Skeletal muscle satellite cell (primary cell): ENCODE data around the gene RNF217.
"Not testable (repeated sequence)": the region's sequence is repeated elsewhere in the genome, so short reads cannot be mapped to it uniquely, and the experiment has no call there.

Experiments used
- H3K27me3 ChIP-seq: 2 replicates; pipeline ENCODE4 v1.7.0; 2013; ENCODE audit warnings: low read length; ENCODE audit not compliant: control insufficient read depth, insufficient read depth
- H3K36me3 ChIP-seq: 2 replicates; pipeline ENCODE4 v1.7.0; 2013; ENCODE audit warnings: mild to moderate bottlenecking, control low read depth, low read length; ENCODE audit not compliant: insufficient read depth
- H3K4me1 ChIP-seq: 2 replicates; pipeline ENCODE4 v1.7.0; 2013; ENCODE audit warnings: low read length; ENCODE audit not compliant: control insufficient read depth, insufficient read depth
- H3K4me2 ChIP-seq: 2 replicates; pipeline ENCODE4 v1.7.0; 2013; ENCODE audit warnings: mild to moderate bottlenecking, low read length
- H3K4me3 ChIP-seq: 2 replicates; pipeline ENCODE4 v1.7.0; 2013; ENCODE audit warnings: low read length
- H3K9ac ChIP-seq: 2 replicates; pipeline ENCODE4 v1.7.0; 2013; ENCODE audit warnings: mild to moderate bottlenecking, low read depth, low read length, moderate library complexity
- H3K9me3 ChIP-seq: replicated peaks from 2 replicates; pipeline ENCODE4 v1.7.0; 2013; ENCODE audit warnings: mild to moderate bottlenecking, control low read depth, low read length

RNF217 gene

DNA sequence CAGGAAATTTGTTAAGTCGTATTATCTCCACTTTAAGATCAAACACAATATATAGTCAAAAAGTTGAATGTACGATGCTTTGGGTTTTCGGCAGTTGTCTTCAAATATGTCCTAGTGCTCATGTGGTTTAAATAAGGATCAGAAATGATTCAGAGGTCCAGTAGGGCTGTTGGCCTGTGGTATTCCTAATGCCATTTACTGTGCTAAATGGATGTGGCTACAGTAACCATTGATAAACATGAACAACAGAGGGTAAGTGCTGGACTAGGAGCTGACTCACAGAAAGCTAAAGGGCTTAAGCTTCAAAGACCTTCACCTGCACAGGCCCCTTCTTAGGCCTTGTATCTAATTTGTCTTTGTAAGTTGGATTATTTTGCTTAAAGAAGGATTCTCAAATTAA is 110.8 kb downstream of the RNF217 start:
- Histone ChIP-seq H3K9ac (no peak overlapping the region), H3K27me3 (no peaks in the 10 kb centered on the region), H3K36me3 (peaks cover 9% of the 10 kb centered on the region), H3K4me1 (no peaks in the 10 kb centered on the region), H3K9me3 (no peaks in the 10 kb centered on the region), H3K4me3 (no peak overlapping the region), H3K4me2 (no peak overlapping the region)

GRCh38 chr6:125074120-125074519 is 111.9 kb downstream of the RNF217 start:
- Histone ChIP-seq H3K9ac (no peak overlapping the region), H3K9me3 (no peaks in the 10 kb centered on the region), H3K4me1 (no peaks in the 10 kb centered on the region), H3K4me2 (no peak overlapping the region), H3K36me3 (peaks cover 14% of the 10 kb centered on the region), H3K27me3 (no peaks in the 10 kb centered on the region), H3K4me3 (no peak overlapping the region)

GRCh38 chr6:125075073-125075472 is 112.8 kb downstream of the RNF217 start:
- H3K36me3 ChIP-seq: peaks cover 14% of the 10 kb centered on the region
- not testable (repeated sequence) for H3K4me2 ChIP-seq, H3K9me3 ChIP-seq, H3K4me1 ChIP-seq, H3K27me3 ChIP-seq, H3K9ac ChIP-seq, H3K4me3 ChIP-seq

DNA sequence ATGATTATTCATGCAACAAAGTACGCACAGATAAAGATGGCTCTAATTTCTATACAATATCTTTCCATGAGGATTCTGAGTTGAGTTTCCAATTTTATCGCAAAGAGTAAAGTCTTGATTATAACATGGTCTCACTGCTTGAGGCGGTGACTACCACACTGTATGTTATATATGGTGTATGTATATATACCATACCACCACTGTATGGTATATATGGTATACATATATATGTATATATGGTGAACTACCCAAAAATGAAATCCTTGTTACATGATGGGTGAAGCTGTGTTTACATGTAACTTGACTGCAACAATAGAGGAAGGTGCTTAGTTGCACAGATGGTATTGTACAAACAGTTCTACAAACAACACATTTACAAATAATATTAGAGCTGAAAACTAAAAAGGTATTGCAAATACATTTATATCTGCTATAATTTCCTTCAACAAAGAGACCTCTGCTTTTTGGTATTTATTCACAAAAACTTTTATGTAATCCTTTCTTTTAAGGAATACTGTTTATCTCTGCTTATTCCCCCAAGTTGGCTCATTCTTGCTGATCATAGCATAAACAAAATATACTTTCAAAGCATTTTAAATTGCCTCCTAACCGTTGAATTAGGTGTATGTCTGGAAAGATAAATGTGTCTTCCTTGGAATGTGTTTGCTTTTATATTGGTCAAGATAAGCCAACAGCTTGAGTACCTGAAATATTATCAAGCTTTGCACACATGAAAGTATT is 113.7 kb downstream of the RNF217 start:
- Histone ChIP-seq H3K4me1 (no peaks in the 10 kb centered on the region), H3K9ac (no peak overlapping the region), H3K4me2 (no peak overlapping the region), H3K9me3 (no peaks in the 10 kb centered on the region), H3K4me3 (no peak overlapping the region), H3K36me3 (peaks cover 14% of the 10 kb centered on the region), H3K27me3 (no peaks in the 10 kb centered on the region)

DNA sequence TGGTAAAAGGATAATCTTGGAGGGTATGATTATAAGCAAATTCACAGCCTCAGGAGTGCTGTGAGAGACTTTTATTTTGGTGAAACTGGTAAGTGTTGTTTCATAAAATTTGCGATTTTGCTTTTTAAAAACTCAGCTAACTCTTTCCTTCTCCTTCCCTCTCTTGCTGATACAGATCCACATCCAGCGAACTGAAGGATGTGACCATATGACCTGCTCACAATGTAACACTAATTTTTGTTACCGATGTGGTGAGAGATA is 114.2 kb downstream of the RNF217 start:
- H3K9ac ChIP-seq: no peak overlapping the region
- no peaks in the 10 kb centered on the region for H3K9me3 ChIP-seq

DNA sequence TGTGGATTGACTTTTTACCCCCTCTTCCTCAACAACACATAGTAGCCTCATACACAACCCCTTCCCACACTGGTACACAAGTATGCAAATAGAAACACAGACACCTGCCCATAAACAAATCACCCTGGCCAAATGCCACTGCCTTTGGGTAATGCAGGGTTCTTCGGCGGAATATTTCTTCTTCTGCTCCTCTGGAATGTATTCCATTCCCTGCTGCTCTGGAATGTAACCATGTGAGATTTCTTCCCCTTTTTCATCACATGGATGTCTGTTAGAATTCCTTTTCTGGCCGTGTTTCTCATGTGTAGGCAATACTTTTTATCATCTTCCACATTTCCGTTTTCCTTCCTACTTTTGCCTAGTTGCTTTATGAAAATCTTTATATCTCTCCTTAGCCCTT is 115.2 kb downstream of the RNF217 start:
- no peak overlapping the region for H3K4me3 ChIP-seq
- no peak overlapping the region for H3K9ac ChIP-seq
- H3K36me3 ChIP-seq: peaks cover 14% of the 10 kb centered on the region
- H3K27me3 ChIP-seq: no peaks in the 10 kb centered on the region
- H3K9me3 ChIP-seq: no peaks in the 10 kb centered on the region
- no peaks in the 10 kb centered on the region for H3K4me1 ChIP-seq
- H3K4me2 ChIP-seq: no peak overlapping the region

More for the DNA sequence above, 114.2 kb downstream of the RNF217 start:
- no peak overlapping the region for H3K4me2 ChIP-seq
- H3K36me3 ChIP-seq: peaks cover 14% of the 10 kb centered on the region
- no peaks in the 10 kb centered on the region for H3K27me3 ChIP-seq
- H3K4me1 ChIP-seq: no peaks in the 10 kb centered on the region
- no peak overlapping the region for H3K4me3 ChIP-seq

DNA sequence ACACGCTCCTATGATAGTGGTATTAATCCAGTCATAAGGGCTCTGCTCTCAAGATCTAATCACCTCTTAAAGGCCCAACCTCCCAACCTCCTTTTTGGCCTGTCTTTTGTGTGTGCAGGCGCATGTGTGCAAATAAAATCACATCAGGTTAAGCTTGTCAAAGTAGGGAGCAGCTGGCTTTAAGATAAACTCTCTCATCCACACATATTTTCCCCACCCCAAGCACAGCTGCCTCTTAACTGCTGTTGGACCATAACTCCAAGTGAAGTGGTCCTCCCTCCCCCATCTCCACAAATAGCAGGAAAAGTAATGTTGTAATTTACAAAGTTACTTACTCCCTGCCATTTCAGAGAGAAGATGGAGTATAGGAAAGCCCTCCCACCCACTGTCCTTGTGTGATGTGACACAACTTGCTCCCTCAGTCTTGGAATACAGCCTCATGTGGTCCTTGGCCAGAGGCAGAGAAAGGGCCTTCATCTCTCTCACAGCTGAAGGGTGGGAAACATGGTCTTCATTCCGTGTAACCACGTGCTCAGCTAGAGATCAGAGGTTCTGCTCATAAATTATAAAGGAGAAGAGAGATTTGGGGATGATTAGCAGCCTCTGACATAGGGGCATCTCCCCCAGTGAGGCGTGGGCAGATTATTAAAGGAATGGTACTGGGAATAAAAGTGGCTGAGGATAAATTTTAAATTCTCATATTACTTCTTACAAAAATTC is 116.5 kb downstream of the RNF217 start:
- Histone ChIP-seq H3K9me3 (no peaks in the 10 kb centered on the region), H3K27me3 (no peaks in the 10 kb centered on the region), H3K36me3 (peaks cover 25% of the 10 kb centered on the region), H3K4me2 (no peak overlapping the region), H3K9ac (no peak overlapping the region), H3K4me3 (no peak overlapping the region), H3K4me1 (no peaks in the 10 kb centered on the region)

DNA sequence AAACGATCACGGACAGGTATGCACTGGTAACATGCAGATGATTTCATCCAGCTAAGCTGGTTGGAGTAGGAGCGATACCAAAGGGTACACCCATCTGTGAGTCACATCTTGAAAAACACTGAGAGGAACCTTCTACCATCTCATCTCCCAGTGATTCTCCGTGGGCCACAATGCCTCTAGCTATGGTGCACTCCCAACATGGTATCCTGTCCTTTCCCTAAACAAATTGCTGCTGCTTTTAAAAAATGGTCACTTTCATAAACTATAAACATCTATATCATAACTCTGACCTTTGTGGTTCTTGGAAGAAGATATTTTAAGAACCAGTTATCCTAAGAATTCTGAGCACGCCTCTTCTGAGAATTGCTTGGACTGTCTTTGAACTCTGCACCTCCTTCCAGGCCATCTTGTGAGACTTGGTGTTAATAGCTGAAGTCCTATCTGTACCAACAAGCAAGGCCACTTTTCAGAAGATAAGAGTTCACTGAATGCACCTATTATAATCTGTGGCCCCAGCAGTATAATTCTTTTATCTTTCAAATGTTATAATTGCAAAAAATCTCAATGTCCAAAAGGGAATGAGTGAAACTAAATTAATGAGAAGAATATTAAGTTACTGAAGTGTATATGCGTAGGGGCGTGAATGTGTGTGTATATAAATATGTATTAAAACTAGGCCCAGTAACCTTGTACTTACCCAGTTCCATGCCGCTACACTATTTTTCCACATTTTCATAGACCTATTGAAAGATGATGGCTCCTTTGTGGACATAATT is 120.9 kb downstream of the RNF217 start:
- Histone ChIP-seq H3K4me2 (no peak overlapping the region), H3K9ac (no peak overlapping the region), H3K4me3 (no peak overlapping the region), H3K36me3 (peaks cover 17% of the 10 kb centered on the region), H3K9me3 (no peaks in the 10 kb centered on the region), H3K27me3 (no peaks in the 10 kb centered on the region), H3K4me1 (no peaks in the 10 kb centered on the region)

DNA sequence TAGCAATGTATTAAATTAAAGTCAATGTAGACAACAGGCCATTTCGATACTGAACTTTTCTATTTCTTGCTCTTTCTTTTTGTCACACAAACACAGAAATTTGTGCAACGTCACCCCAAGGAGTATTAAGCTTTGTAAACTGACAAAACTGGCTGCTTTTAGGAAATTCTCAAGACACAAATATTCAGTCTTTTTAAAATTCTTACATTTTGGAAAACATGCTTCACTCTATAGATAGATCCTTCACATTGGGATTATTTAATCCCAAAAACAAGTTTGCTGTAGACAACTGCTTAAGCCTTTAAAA is 121.4 kb downstream of the RNF217 start:
- Histone ChIP-seq H3K27me3 (no peaks in the 10 kb centered on the region), H3K4me1 (no peaks in the 10 kb centered on the region), H3K9me3 (no peaks in the 10 kb centered on the region), H3K9ac (no peak overlapping the region), H3K36me3 (peaks cover 16% of the 10 kb centered on the region), H3K4me2 (no peak overlapping the region), H3K4me3 (no peak overlapping the region)

DNA sequence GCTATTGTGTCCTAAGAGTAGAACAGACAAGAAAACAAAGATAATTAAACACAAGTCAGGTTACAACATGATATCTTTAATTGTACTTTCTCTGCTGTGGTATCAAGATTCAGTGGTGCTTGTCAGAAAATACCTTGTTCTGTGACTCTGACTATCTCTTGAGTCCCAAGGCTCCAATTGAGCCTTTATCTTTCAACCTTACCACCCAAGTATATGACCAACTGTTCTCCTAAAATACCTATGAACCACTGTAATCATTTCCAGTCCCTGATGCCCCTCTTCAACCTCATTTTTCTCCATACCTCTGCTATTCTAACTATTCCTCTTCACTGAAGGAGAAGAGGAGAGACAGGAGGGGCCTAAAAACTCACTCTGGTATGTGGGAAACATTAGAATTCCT is 124.5 kb downstream of the RNF217 start:
- no peaks in the 10 kb centered on the region for H3K9me3 ChIP-seq
- no peak overlapping the region for H3K4me3 ChIP-seq
- peaks cover 16% of the 10 kb centered on the region for H3K36me3 ChIP-seq
- no peak overlapping the region for H3K4me2 ChIP-seq
- no peaks in the 10 kb centered on the region for H3K4me1 ChIP-seq
- H3K27me3 ChIP-seq: no peaks in the 10 kb centered on the region
- no peak overlapping the region for H3K9ac ChIP-seq

DNA sequence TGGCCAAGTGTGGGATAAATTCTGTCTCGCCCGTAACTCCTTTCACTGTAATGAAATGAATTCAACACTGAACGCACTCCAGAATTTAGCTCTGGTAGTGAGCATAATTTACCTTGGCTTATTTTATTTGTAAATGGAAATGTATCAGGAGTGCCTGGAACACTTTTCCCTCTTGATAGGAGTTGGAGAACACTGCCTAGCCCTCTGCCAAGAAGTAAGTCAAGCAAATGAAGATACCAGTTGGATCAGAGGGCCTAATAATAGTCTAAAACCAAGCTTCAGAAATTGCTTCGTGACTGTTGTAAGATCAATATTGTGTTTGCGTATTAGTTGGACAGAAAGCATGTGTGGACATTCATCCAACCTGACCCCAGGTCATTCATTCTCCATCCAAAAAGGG is 126.7 kb downstream of the RNF217 start:
- H3K9ac ChIP-seq: no peak overlapping the region
- peaks cover 4% of the 10 kb centered on the region for H3K36me3 ChIP-seq
- no peaks in the 10 kb centered on the region for H3K27me3 ChIP-seq
- no peaks in the 10 kb centered on the region for H3K9me3 ChIP-seq
- peaks cover under 1% of the 10 kb centered on the region for H3K4me1 ChIP-seq
- H3K4me2 ChIP-seq: no peak overlapping the region
- H3K4me3 ChIP-seq: no peak overlapping the region

- no peaks in the 10 kb centered on the region for H3K9me3 ChIP-seq
- no peak overlapping the region for H3K4me3 ChIP-seq
- peaks cover 28% of the 10 kb centered on the region for H3K4me1 ChIP-seq
- no peak overlapping the region for H3K4me2 ChIP-seq
- H3K9ac ChIP-seq: no peak overlapping the region
- no peaks in the 10 kb centered on the region for H3K36me3 ChIP-seq
- H3K27me3 ChIP-seq: no peaks in the 10 kb centered on the region
Observed at GRCh38 chr6:125094563-125094962, 132.3 kb downstream of the RNF217 start.
